SK-N-SH (cell line): ENCODE results near the gene AKR1D1. TPM values are rescaled to one million over a fixed set of nuclear protein-coding genes. Genes with fewer than 3 reads are reported as not detected.
A peak's percentile ranks its signal among the peaks of the same experiment; 100 is the strongest.

Experiments
- CTCF ChIA-PET: fragments of 300-600, 350-600 bp; formaldehyde crosslinking; extraction: SDS; loops from one replicate; lab custom pipeline; 2021; lab: Yijun Ruan, JAX
- POLR2A ChIA-PET: fragments of 350-600 bp; sonication (Branson Sonifier 250); formaldehyde crosslinking; extraction: SDS; loops from one replicate; lab custom pipeline; 2020; ENCODE audit warnings: antibody characterized with exemption, inconsistent platforms; lab: Yijun Ruan, JAX
- DNase-seq: peaks from one replicate; pipeline ENCODE4 v3.0.0; 2012
- H2AFZ ChIP-seq: fragments of 200-600 bp; sonication (generic); 2 replicates; pipeline ENCODE4 v1.8.1; 2016; ENCODE audit warnings: antibody characterized with exemption, mild to moderate bottlenecking, low read depth
- H3F3A ChIP-seq: fragments of 200-600 bp; sonication (generic); replicated peaks from 2 replicates; pipeline ENCODE3; 2016; ENCODE audit warnings: antibody characterized with exemption, mild to moderate bottlenecking; ENCODE audit not compliant: insufficient read depth
- H3K27ac ChIP-seq, 2 experiments: fragments of 200-500 bp in 1 of 2; fragments of 200-600 bp in 1 of 2; sonication (Bioruptor generic) in 1 of 2; sonication (generic), shearing (Covaris generic) in 1 of 2; 2 replicates each; pipeline versions ENCODE4 v1.5.1 to v1.6.1; 2014 to 2016; ENCODE audit warnings: low read depth in 2 of 2, inconsistent platforms in 1 of 2, low read length in 1 of 2, mild to moderate bottlenecking in 1 of 2, mixed read lengths in 1 of 2
- H3K27me3 ChIP-seq: fragments of 200-600 bp; sonication (generic), shearing (Covaris generic); 2 replicates; pipeline ENCODE4 v1.6.1; 2016; ENCODE audit warnings: mixed run types; ENCODE audit not compliant: insufficient read depth
- H3K36me3 ChIP-seq, 2 experiments: fragments of 200-500 bp in 1 of 2; fragments of 200-600 bp in 1 of 2; sonication (Bioruptor generic) in 1 of 2; sonication (generic) in 1 of 2; replicated peaks in 1 of 2; 2 replicates each; pipeline versions ENCODE3 to v1.5.1; 2014 to 2016; ENCODE audit warnings: low read length in 1 of 2, mild to moderate bottlenecking in 1 of 2; ENCODE audit not compliant: insufficient read depth in 2 of 2, control insufficient read depth in 1 of 2
- H3K4me1 ChIP-seq, 2 experiments: fragments of 200-500 bp in 1 of 2; fragments of 200-600 bp in 1 of 2; sonication (Bioruptor generic) in 1 of 2; sonication (generic), shearing (Covaris generic) in 1 of 2; 2 replicates each; pipeline versions ENCODE4 v1.5.1 to v1.6.1; 2014 to 2016; ENCODE audit warnings: low read depth in 1 of 2, low read length in 1 of 2, mixed run types in 1 of 2; ENCODE audit not compliant: insufficient read depth in 2 of 2, control insufficient read depth in 1 of 2
- H3K4me2 ChIP-seq: fragments of 200-600 bp; sonication (generic), shearing (Covaris generic); 2 replicates; pipeline ENCODE4 v1.6.1; 2017; ENCODE audit warnings: mixed run types
- H3K4me3 ChIP-seq, 2 experiments: fragments of 200-500 bp in 1 of 2; fragments of 200-600 bp in 1 of 2; sonication (Bioruptor generic) in 1 of 2; sonication (generic), shearing (Covaris generic) in 1 of 2; 2 replicates each; pipeline versions ENCODE4 v1.5.1 to v1.8.1; 2014 to 2016; ENCODE audit warnings: low read depth in 2 of 2, inconsistent platforms in 1 of 2, low read length in 1 of 2, mild to moderate bottlenecking in 1 of 2, mixed read lengths in 1 of 2, moderate library complexity in 1 of 2
- H3K79me2 ChIP-seq: fragments of 200-600 bp; sonication (generic); 2 replicates; pipeline ENCODE4 v1.8.1; 2017; ENCODE audit warnings: mild to moderate bottlenecking; ENCODE audit not compliant: insufficient read depth
- H3K9ac ChIP-seq: fragments of 200-600 bp; sonication (generic); 2 replicates; pipeline ENCODE4 v1.6.1; 2017; ENCODE audit warnings: mixed run types
- H3K9me2 ChIP-seq: fragments of 200-600 bp; sonication (generic); 2 replicates; pipeline ENCODE4 v1.6.1; 2017; ENCODE audit warnings: mixed run types
- H3K9me3 ChIP-seq: fragments of 200-600 bp; sonication (generic); 2 replicates; pipeline ENCODE4 v1.6.1; 2017; ENCODE audit warnings: mixed run types, mild to moderate bottlenecking, moderate library complexity
- H4K20me1 ChIP-seq: fragments of 200-600 bp; sonication (generic); 2 replicates; pipeline ENCODE4 v1.6.1; 2017; ENCODE audit warnings: mild to moderate bottlenecking, mixed run types; ENCODE audit not compliant: insufficient read depth
- CHD2 ChIP-seq: fragments of 150-350 bp; IDR thresholded peaks from 2 replicates; pipeline ENCODE4 v1.6.1; 2018; ENCODE audit warnings: low read length; ENCODE audit not compliant: partially characterized antibody
- ELF1 ChIP-seq: IDR thresholded peaks from 2 replicates; pipeline ENCODE4 v1.4.0; 2012
- EP300 ChIP-seq, 2 experiments: IDR thresholded peaks; 2 replicates each; pipeline versions ENCODE4 v1.4.0 to v1.6.1; 2012; ENCODE audit warnings: borderline replicate concordance in 1 of 2, low read depth in 1 of 2, low read length in 1 of 2
- FOXJ3 ChIP-seq: sonication (generic); formaldehyde crosslinking; IDR thresholded peaks from 2 replicates; pipeline ENCODE4 v1.5.1; 2020; ENCODE audit warnings: mild to moderate bottlenecking, missing genetic modification reagents
- FOXM1 ChIP-seq: IDR thresholded peaks from 2 replicates; pipeline ENCODE4 v1.4.0; 2012; ENCODE audit warnings: low read depth, mild to moderate bottlenecking
- GABPA ChIP-seq: IDR thresholded peaks from 2 replicates; pipeline ENCODE4 v1.4.0; 2012; ENCODE audit warnings: low read depth, mild to moderate bottlenecking
- GATA2 ChIP-seq: sonication (generic); formaldehyde crosslinking; IDR thresholded peaks from 2 replicates; pipeline ENCODE4 v1.5.0; 2020; ENCODE audit warnings: mild to moderate bottlenecking, missing genetic modification reagents
- JUND ChIP-seq: IDR thresholded peaks from 2 replicates; pipeline ENCODE4 v1.4.0; 2012
- MAX ChIP-seq: IDR thresholded peaks from 2 replicates; pipeline ENCODE4 v1.4.0; 2012; ENCODE audit warnings: low read depth
- MXI1 ChIP-seq: IDR thresholded peaks from 2 replicates; pipeline ENCODE4 v1.6.1; 2012; ENCODE audit warnings: mild to moderate bottlenecking, low read depth, low read length, improper control_type of control experiment
- PBX3 ChIP-seq: IDR thresholded peaks from 2 replicates; pipeline ENCODE4; 2012
- RAD21 ChIP-seq: IDR thresholded peaks from 2 replicates; pipeline ENCODE4 v1.6.1; 2012; ENCODE audit warnings: mild to moderate bottlenecking, low read length
- REST ChIP-seq: IDR thresholded peaks from 2 replicates; pipeline ENCODE4 v1.6.1; 2012; ENCODE audit warnings: mild to moderate bottlenecking, low read depth, low read length, moderate library complexity
- RXRA ChIP-seq: IDR thresholded peaks from 2 replicates; pipeline ENCODE4 v1.4.0; 2012; ENCODE audit warnings: low read depth, mild to moderate bottlenecking, borderline replicate concordance
- SMC3 ChIP-seq: IDR thresholded peaks from 2 replicates; pipeline ENCODE4 v1.6.1; 2012; ENCODE audit warnings: low read depth, low read length, improper control_type of control experiment
- TAF1 ChIP-seq: IDR thresholded peaks from 2 replicates; pipeline ENCODE4 v1.6.1; 2012; ENCODE audit warnings: low read depth, mild to moderate bottlenecking, low read length, moderate library complexity, borderline replicate concordance
- TCF12 ChIP-seq: IDR thresholded peaks from 2 replicates; pipeline ENCODE4 v1.4.0; 2012
- TEAD4 ChIP-seq: IDR thresholded peaks from 2 replicates; pipeline ENCODE4 v1.4.0; 2012; ENCODE audit warnings: mild to moderate bottlenecking, borderline replicate concordance; ENCODE audit not compliant: insufficient read depth
- YY1 ChIP-seq: IDR thresholded peaks from 2 replicates; pipeline ENCODE4 v1.4.0; 2012; ENCODE audit warnings: low read depth, mild to moderate bottlenecking
- polyA plus RNA-seq, 3 experiments: library from polyadenylated mRNA; depleted of rRNA; stranded (reverse); fragments of >200 nt; gene quantifications; 2 replicates each; pipeline ENCODE4 v1.2.3, GENCODE V29; 2012
- TF ChIP-seq, protein P1 (sequence below): fragments of 150-350 bp; IDR thresholded peaks from 2 replicates; pipeline ENCODE4 v1.6.1; 2017; ENCODE audit warnings: antibody characterized with exemption, low read length, low read depth, borderline replicate concordance

The AKR1D1 gene
- polyA plus RNA-seq, 1 of the 3 experiments (the other 2 are of a cell fraction): not detected

DNA sequence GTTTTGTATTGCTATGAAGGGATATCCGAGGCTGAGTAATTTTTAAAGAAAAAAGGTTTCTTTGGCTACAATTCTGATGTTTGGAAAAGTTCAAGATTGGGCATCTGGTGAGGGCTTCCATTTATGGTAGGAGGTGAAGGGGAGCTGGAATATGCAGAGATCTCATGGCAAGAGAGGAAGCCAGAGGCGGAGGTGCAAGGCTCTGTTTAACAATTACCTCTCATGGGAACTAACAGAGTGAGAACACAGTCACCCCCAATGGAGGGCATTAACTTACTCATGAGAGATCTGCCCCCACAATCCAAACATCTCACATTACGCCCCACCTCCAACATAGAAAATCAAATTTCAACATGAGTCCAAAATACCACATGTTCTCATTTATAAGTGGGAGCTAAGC, 62.0 kb downstream of the AKR1D1 start (continued):
- TF ChIP-seq SMC3 (no peak), RAD21 (no peak), FOXM1 (no peak), GABPA (no peak), RXRA (no peak), TCF12 (no peak), REST (no peak), MXI1 (no peak), MAX (no peak)

DNA sequence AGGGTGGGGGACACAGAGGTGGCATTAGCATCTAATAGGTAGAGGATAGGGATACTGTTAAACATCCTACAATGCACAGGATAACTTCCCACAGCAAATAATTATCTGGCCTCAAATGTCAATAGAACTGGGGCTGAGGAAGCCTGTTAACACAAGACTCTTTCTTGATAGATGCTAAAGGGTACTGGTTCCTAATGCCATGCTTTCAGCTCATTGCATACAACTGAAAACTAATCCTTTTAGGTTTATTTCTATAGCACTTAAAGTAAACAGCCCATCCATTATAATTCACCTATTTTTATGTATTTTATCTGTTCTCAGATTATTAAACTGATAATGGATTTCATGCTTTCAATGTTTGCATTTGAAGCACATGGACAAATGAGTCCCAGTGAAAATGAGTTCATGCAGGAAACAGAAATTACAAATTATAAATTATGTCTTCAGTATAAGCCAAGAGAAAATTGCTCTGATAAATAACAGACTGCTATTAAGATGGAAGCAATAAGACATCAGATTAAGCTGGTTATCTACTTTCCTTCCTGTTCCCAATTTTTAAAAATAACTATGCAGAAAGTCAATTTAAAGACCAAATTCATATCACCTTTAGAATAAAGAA, 66.4 kb downstream of the AKR1D1 start:
- peak overlapping the region; percentile 28 to 79; a peak in 3 of 4 replicates for H3K27ac ChIP-seq
- peak; percentile 65 for DNase-seq
- H3K4me1 ChIP-seq: peaks cover 0 to 7% of the 10 kb centered on the region in 2 experiments; a peak in 2 of 4 replicates
- no peak overlapping the region for H2AFZ ChIP-seq
- no peaks in the 10 kb centered on the region for H3K79me2 ChIP-seq
- no peaks in the 10 kb centered on the region for H3K36me3 ChIP-seq
- H3K9me3 ChIP-seq: peaks cover 6% of the 10 kb centered on the region; the same call in 1 of the 2 replicates
- no peak overlapping the region for H3K9ac ChIP-seq
- no peak overlapping the region for H3K4me3 ChIP-seq
- no peak for TF ChIP-seq PBX3
- TF ChIP-seq FOXM1: no peak
- no peak; the same call in 1 of the 2 replicates for TF ChIP-seq TEAD4
- no peak for TF ChIP-seq ELF1
- TF ChIP-seq TAF1: no peak
- TF ChIP-seq GABPA: no peak
- TF ChIP-seq RAD21: peak; percentile 12; the same call in 1 of the 2 replicates
- TF ChIP-seq RXRA: no peak
- TF ChIP-seq, protein P1, sequence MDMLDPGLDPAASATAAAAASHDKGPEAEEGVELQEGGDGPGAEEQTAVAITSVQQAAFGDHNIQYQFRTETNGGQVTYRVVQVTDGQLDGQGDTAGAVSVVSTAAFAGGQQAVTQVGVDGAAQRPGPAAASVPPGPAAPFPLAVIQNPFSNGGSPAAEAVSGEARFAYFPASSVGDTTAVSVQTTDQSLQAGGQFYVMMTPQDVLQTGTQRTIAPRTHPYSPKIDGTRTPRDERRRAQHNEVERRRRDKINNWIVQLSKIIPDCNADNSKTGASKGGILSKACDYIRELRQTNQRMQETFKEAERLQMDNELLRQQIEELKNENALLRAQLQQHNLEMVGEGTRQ: no peak
- peak; percentile 16 for TF ChIP-seq CHD2
- TF ChIP-seq GATA2 (CRISPR knock-in tag): peak; percentile 52
- TF ChIP-seq EP300 (IDR thresholded peaks at IDR 0.05; ENCODE audit: borderline replicate concordance in 1 of 2, low read depth in 1 of 2, low read length in 1 of 2): peak in 1 of 2 experiments; percentile 89; a peak in 2 of 4 replicates
- 0 out of 2 replicates have a peak, but pooled peaks have one; percentile 43 for TF ChIP-seq FOXJ3 (CRISPR knock-in tag)
- TF ChIP-seq MXI1: peak; percentile 58; the same call in 1 of the 2 replicates
- TF ChIP-seq YY1: no peak
- no peak for TF ChIP-seq JUND
- TF ChIP-seq TCF12: peak; percentile 52
- CTCF ChIA-PET: interaction anchor here (1.1 to 3.2 kb wide), 4 partner anchors 11 to 596 kb away, joined by 3 to 15 read pairs (median 8); partner anchors contain the start of gene CREB3L2
- no peaks in the 10 kb centered on the region for H3K9me2 ChIP-seq
- H3F3A ChIP-seq: no peaks in the 10 kb centered on the region
- no peaks in the 10 kb centered on the region for H4K20me1 ChIP-seq
- no peaks in the 10 kb centered on the region for H3K27me3 ChIP-seq
- H3K4me2 ChIP-seq: no peak overlapping the region
- POLR2A ChIA-PET: interaction anchor here (0.5 kb wide), 1 partner anchor 1548 kb away, joined by 3 read pairs; no protein-coding TSS in a partner anchor
